ENCODE results near the gene LLGL2.
"Not testable (repeated sequence)": the region's sequence is repeated elsewhere in the genome, so short reads cannot be mapped to it uniquely, and the experiment has no call there.

Gene LLGL2, protein sequence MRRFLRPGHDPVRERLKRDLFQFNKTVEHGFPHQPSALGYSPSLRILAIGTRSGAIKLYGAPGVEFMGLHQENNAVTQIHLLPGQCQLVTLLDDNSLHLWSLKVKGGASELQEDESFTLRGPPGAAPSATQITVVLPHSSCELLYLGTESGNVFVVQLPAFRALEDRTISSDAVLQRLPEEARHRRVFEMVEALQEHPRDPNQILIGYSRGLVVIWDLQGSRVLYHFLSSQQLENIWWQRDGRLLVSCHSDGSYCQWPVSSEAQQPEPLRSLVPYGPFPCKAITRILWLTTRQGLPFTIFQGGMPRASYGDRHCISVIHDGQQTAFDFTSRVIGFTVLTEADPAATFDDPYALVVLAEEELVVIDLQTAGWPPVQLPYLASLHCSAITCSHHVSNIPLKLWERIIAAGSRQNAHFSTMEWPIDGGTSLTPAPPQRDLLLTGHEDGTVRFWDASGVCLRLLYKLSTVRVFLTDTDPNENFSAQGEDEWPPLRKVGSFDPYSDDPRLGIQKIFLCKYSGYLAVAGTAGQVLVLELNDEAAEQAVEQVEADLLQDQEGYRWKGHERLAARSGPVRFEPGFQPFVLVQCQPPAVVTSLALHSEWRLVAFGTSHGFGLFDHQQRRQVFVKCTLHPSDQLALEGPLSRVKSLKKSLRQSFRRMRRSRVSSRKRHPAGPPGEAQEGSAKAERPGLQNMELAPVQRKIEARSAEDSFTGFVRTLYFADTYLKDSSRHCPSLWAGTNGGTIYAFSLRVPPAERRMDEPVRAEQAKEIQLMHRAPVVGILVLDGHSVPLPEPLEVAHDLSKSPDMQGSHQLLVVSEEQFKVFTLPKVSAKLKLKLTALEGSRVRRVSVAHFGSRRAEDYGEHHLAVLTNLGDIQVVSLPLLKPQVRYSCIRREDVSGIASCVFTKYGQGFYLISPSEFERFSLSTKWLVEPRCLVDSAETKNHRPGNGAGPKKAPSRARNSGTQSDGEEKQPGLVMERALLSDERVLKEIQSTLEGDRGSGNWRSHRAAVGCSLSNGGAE

GRCh38 chr17:75524970-75525805, at the start of gene LLGL2:
Gene LLGL2 (plus strand): TSS chr17:75525697. CDS start chr17:75543427, 17,730 bp downstream.
- DNase-seq: peak; percentile 80

- DNase-seq: no peak
Measured at GRCh38 chr17:75475851-75476250, 49.6 kb upstream of the LLGL2 start.

DNA sequence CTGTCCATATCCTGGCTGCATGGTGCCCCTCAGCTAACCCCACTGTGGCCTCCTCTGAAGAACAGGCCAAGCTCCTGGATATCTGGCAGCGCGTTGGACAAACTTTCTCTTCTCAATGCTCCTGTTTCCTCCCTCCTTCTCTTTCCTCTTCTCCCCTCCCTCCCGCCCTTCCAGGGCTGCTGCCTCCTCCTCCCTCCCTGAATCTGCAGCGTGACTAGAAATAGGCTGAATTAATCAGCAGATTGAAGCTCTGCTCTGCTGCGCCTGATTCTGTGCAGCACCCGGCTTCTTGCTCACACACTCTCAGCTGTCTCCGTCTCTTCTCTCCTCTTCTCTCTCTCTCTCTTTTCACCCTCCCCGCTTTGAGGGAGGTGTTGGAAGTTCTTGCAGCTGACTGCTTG, 49.2 kb upstream of the LLGL2 start:
- DNase-seq: no peak

GRCh38 chr17:75476752-75477489, 48.6 kb upstream of the LLGL2 start:
- no peak for DNase-seq

DNA sequence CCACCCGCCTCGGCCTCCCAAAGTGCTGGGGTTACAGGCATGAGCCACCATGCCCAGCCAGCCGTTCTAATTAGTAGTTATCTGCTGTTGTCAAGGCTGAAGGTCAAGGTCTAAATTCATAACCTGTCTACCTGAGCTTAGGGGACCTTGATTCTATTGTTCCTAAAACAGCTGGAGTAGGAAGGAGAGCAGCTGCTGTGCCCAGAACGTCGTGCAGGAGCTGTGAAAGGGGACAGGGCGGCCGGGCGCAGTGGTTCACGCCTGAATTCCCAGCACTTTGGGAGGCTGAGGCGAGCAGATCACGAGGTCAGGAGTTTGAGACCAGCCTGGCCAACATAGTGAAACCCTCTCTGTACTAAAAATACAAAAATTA, 48.0 kb upstream of the LLGL2 start:
- DNase-seq: not testable (repeated sequence)

GRCh38 chr17:75478508-75478907, 47.0 kb upstream of the LLGL2 start:
- DNase-seq: no peak

DNA sequence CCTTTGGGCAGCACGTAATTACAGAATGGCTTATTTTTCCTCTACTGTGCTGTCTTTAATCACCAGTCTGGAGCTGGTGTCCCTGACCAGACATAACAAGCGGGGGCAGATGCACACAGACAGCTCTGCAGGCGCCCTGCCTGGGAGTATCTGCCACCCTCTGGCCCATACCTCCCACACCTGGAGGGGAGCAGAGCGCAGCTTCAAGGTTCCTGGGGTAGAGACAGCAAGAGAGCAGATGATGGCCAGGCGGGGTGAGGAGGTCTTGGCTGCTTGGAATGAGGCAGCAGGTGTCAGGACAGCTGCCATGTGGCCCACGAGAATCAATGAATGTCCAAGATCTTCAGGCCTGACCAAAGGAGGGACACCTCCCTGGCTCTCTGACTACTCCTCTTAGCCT, 45.2 kb upstream of the LLGL2 start:
- DNase-seq: no peak

DNA sequence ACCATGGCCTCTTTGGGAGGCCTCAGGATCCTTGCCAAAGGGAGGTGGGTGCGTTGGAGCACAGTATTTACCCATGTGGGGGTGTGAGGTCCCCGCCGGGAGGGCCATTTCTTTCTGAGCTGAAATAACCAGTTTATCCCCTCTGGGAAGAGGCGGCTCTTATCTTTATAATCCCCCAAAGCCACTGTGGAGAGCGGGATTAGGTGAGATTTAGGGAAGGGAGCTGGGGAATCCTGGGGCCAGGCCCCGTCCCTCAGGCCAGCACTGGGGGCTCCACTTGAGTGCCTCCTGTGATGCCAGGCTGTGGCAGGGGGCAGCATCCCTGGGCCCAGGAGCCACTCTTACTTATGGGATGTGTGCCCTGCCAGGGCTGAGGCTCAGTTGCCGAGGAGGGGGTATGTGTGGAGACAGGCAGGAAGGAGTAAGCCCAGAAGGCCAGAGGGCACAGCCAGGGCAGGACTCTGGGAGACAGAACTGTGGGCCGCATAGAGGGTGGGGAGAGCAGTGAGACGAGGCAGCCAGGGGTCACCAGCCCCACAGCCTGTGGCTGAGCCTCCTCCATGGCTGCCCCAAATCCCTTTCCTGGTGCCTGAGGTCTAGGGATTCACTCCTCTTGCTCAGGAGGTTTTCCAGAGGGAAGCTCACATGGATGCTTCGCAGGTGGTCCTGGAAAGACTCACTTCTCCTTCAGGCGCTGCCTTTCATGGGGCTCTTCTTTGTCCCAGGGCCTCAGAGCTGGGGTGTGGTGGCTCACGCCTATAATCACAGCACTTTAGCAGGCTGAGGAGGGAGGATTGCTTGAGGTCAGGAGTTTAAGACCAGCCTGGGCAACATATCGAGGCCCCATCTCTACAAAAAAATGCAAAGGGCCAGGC, 44.1 kb upstream of the LLGL2 start:
- DNase-seq: no peak

GRCh38 chr17:75482098-75482942, 43.2 kb upstream of the LLGL2 start:
- DNase-seq: no peak

DNA sequence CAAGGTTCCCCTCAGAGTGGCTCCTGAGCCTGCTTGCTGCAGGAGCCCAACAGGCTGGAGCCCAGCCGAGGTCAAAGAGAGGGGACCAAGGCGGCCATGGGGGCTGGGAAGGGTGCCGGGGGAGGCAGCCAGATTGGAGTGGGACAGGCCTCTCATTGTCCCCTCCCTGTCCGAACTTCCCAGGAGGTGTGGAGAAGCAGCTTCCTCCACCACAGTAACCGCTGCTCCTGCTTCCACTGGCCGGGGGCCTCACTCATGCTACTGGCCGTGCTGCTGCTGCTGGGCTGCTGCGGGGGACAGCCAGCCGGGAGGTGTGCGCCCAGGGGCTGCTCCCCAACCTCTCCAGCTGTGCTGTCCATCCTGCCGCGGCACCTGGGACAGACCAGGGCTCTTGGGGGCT, 39.8 kb upstream of the LLGL2 start:
- DNase-seq: no peak

DNA sequence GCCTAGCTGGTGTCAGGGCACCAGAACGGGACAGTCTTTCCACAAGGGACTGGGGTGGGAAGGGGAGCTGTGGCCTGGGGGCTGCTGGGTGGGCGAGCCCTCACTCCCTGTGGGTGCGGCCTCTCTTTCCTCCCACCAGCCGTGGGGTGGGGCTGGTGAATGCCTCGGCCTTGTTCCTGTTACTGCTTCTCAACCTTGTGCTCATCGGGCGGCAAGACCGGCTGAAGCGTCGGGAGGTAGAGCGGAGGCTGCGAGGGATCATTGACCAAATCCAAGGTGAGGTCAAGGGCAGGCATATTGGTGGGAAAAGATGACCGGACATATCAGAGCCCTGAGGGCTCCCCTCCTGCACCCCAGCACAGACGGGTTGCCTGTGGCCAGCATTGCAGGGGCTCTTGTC, 39.3 kb upstream of the LLGL2 start:
- DNase-seq: no peak

GRCh38 chr17:75486951-75487350, 38.5 kb upstream of the LLGL2 start:
- DNase-seq: no peak

- peak; percentile 39 to 40 for DNase-seq
Measured at GRCh38 chr17:75487351-75488070, 38.0 kb upstream of the LLGL2 start.

DNA sequence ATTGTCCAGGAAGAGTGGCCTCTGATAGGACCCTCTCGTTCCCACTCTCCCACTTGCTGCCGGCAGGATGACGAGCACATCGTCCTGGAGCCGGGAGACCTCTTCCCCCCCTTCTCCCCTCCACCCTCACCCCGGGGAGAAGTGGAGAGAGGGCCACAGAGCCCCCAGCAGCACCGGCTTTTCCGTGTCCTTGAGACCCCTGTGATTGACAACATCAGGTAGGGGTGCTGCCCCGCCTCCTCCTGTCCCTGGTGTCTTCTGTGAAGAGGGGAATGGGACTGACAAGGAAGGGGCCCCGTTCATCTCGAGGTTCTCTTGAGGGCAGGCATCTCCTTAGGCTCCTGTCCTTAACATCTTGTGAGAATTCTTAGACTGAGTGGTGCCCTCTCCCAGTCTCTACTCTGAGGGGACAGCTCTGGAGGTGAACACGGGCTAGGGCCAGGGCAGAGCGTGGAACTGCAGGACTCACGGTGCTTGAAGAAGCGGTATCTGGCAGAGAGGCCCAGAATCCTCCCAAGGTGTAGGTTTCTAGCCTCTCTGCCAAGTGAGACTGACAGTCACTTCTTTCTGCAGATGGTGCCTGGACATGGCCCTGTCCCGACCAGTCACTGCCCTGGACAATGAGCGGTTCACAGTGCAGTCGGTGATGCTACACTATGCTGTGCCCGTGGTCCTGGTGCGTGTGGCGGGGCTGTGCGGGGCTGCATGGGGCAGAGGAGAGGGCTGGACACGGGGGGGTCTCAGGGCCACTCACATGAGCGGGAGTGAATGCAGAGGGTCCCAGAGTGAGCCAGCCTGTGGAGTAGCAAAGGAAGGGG, 36.6 kb upstream of the LLGL2 start:
- no peak for DNase-seq

GRCh38 chr17:75489511-75489955, 36.0 kb upstream of the LLGL2 start:
- DNase-seq: no peak

DNA sequence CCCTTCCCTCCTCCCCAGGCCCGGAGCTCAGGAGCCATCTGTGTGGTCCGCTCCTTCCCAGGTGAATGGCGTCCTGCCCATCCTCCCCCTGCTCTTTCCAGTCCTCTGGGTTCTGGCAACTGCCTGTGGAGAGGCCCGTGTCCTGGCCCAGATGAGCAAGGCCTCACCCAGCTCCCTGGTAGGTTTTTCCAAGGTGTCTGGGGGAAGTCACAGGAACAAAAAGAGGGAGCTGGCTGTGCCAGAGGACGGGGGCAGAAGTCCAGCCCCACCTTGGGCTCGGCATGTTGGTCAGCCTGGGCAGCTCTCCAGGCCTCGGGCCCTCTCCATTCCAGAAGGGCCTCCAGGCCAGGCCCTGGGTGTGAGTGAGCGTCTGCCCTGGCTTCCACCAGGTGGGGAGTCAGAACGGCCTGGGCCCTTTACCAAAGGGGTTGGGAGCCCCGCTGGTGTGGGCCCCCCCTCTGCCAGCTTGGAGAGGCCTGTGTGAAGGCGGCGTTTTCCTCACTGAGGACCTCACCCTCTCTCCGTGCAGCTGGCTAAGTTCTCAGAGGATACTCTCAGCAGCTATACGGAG, 35.2 kb upstream of the LLGL2 start:
- DNase-seq: no peak

DNA sequence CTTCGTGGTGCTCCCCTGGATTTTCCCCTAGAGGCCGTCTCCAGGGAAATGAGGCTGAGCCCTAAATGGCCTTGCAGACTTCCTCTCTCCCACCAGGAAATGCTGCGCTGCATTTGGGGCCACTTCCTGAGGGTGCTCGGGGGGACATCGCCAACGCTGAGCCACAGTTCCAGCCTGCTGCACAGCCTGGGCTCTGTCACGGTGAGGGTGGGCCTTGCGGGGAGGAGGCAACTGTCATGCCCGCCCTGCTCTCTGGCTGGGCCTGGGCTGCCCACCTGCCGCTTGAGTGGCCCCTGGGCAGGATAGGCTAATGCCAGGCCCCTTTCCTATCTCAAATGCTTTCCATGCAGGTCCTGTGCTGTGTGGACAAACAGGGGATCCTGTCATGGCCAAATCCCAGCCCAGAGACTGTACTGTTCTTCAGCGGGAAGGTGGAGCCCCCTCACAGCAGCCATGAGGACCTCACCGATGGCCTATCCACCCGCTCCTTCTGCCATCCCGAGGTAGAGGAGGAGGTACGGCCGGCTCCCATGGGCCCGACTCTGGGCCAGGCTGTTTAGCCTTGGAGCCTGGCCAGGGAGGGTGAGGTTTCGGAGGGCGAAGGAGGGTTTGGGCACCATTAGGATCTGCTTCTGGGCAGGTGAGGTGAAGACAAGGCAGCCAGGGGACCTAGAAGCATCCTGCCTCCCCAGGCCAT, 34.4 kb upstream of the LLGL2 start:
- DNase-seq: no peak
